PC-9 (cell line): ENCODE measurements around the gene C1QTNF3.

Experiments used
- CTCF ChIP-seq: fragments of 200-600 bp; sonication (generic); conservative IDR thresholded peaks from 2 replicates; pipeline ENCODE4 v1.6.1; 2017; ENCODE audit warnings: mixed run types, antibody characterized with exemption, mild to moderate bottlenecking, moderate library complexity
- EZH2 ChIP-seq: fragments of 200-600 bp; sonication (generic); IDR thresholded peaks from 2 replicates; pipeline ENCODE4 v1.8.0; 2017; ENCODE audit warnings: antibody characterized with exemption, low read depth

- no peak for TF ChIP-seq CTCF
- TF ChIP-seq EZH2, result no peak
Observed at GRCh38 chr5:34059977-34060376, 17.0 kb upstream of the C1QTNF3 start.
